ENCODE results near the gene DUOXA2.
"Not testable (repeated sequence)": the region's sequence is repeated elsewhere in the genome, so short reads cannot be mapped to it uniquely, and the experiment has no call there.

Gene DUOXA2

DNA sequence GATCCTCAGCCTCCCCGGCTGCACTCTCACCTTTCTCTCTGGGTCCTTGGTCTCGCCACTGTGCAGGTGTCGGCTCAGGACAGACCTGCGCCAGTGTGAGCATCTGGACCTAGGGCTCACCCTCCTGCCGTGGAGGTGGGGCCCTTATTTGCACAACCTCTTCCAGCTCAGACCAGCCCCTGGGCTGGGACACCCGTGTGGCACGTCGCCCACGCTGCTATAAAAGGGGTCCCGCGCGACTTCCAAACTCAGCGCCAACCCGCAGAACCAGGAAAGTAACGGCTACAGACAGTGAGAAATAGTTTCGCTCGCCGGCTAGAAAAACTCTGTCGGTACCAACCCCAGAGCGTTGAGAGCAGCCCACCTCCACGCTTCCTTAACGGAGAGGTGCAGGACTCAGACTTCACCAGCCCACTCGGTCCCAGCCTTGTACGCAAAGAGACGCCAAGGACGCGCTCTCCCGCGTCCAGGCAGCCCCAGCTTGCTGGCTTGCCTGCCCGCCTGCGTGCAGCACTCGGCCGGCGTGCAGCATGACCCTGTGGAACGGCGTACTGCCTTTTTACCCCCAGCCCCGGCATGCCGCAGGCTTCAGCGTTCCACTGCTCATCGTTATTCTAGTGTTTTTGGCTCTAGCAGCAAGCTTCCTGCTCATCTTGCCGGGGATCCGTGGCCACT is at the start of gene DUOXA2, which contains the start of gene DUOX2:
Gene DUOXA2 (plus strand): TSS at position 251 of the 675 bp plus-strand sequence. CDS start 280 bp downstream, at position 531.
Gene DUOX2 (minus strand): TSS at position 97 of the 675 bp plus-strand sequence. CDS start 761 bp downstream, outside the sequence.
- peak; percentile 24 for DNase-seq

DNA sequence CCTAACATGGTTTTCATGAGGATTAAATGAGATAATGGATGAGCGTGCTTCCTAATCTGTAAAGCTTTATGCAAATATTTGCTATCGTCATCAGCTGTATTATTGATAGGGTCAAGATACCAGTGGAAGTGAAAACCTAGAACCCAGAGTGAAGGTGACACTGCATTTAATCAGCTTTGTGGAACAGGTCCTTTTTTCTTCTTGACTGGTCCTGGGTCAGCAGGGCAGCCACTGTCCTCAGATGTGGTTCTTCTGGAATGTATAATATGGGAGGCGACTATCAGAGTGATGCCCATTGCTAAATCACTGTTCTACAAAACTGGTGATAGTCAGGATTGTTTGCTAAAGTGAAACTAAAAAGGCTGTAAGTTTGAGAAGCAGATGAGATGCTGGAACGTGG is 49.7 kb upstream of the DUOXA2 start:
- no peak for DNase-seq

DNA sequence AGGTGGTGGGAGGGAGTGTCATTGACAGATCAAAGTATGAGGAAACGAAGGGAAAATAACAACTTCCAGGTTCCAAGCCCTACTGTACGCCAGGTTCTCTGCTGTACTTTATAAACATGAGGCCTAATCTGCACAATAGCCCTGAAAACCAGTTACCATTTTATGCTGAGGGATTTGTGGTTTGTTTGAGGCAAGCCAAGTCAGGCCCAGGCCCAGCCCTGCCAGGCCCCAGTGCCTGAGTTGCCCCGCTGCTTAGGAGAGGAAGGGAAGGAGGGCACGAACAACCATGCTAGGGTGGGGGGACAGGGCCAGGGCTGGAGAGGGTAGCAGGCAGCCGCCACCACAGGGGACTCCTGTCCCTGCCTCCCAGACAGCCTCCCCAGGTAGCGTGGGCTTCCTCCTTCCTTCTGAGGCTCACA is 44.2 kb upstream of the DUOXA2 start:
- DNase-seq, result not testable (repeated sequence)

DNA sequence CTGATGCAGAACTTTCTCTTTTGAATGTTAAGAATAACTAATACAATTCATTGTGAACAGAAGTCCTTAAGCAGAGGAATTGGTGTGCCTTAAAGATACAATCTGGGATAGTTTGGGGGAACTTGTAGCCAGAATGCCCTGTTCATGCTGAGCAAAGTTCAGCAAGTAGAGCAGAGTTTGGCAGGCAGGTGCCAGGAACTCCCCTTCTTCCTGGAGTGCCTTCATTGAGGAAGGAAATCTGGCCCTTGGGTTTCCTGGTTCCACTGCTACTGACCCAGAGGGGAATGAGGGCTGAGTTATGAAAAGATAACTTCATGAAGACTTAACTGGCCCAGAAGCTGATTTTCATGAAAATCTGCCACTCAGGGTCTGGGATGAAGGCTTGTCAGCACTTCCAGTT is 40.5 kb upstream of the DUOXA2 start:
- not testable (repeated sequence) for DNase-seq

DNA sequence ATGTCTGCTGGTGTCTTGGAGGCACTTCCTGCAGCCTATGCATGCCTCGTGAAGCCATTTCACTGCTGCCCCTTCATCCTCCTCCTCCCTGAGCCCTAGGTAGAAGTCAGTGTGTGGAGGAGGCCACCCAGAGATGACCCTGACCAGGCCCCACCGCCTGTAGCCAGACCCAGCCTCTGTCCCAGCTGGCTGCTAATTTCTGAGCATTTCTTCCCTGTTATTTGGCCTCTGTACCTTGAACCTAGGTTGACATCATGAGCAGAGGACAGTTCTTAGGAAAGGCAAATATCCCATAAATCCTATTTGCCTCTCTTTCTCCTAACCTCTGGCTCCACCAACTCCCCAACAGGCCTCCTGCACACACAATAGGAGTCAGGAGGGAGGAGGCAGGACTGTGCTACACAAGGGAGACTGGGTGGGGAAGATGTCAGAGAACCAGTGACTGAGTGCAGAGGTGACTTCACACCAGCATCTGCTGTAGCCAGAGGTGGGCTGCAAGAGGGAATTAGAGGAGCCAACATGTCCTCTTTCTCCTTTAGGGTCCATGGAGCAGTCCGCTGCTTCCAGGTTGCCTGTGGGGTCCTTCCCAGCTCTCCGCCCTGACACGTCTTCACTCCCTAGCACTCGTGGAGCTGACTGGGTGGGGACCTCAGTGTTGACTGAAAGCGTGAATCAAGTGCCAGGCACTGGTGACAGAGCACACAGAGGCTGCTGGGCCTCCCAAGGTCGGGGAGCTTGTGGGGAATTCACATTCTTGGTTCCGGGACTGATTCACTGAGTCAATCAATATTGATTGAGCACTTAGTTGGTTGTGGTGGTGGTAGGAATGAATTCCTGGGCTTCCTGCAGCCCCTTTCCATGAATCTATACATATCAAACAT is 38.4 kb upstream of the DUOXA2 start:
- DNase-seq, result not testable (repeated sequence)

DNA sequence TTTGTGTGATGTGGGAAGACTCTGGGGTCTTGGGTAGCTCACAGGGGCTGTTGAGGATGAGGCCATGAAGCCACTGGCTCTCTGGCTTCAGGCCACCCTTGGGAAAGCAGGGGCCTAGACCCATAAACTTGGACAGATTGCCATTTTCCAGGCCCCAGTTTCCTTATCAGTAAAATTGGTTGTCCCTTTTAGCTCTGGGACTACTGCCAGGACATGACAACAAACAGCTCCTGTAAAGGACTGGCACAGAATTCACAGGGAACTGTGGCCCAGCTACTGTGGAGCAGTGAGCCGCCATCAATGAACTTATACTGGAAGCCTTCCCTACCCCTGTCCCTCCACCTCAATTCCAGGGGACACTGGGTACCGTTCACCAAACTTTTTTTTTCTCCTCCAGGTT is 36.7 kb upstream of the DUOXA2 start:
- not testable (repeated sequence) for DNase-seq

DNA sequence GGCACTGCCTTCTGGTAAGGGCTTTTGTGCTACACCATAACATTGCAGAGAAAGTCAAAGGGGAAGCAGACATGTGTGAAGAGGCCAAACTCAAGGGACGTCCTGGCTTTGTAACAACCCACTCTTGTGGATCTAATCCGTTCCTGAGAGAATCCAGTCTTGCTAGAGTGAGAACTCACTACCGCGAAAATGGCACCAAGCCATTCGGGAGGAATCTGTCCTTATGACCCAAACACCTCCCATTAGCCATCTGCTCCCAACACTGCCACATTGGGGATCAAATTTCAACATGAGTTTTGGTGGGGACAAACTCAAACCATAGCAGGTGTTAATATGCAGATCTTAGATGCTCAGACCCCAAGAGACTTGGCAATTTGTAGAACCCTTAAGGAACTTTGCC is 34.9 kb upstream of the DUOXA2 start:
- peak; percentile 48 for DNase-seq

DNA sequence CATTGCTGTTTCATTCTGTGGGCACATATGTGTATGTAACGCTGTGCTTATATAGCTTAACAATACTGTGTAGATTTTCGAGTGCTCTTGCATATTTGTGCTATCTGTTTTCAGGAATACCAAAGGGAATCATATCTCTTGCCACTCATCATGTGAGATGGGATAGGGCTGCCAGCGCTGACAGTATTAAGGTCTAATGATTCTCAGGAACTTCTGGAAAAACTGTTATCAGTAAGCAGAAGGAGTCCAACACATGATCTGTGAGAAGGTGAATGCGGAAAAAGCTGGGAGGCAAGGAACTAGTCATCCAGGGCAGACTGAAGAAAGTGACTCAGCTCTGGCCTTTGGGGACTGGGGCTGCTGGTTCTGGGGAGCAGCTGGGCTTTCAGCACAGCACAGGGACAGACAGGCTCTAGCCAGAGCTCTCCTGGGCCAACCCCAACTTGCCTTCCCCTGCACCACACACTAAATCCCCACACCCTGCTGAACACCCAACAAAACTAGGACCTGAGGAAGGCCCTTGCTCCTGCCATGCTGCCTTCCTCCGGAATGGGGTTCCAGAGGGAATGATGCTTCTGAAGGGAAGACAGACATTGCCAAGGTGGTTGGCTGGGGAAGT is 34.4 kb upstream of the DUOXA2 start:
- DNase-seq, result not testable (repeated sequence)

DNA sequence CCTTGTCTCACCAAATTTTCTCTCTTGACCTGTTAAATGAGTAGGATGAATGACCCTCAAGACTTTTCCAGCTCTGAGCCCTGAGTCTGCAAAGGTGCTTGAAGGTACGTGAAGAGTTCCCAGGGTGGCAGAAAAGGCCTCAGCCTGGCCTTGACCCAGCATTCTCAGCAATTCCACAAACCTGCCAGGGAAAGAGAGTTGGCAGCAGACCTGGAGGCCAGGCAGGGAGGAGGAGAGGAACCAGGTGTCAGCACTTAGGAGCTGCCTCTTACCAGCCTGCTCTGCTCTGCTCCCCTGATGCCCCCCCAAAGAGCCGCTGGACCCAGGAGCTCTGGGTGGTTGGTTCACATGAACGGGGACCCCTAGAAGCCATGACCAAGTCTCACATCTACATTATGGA is 33.5 kb upstream of the DUOXA2 start:
- not testable (repeated sequence) for DNase-seq

DNA sequence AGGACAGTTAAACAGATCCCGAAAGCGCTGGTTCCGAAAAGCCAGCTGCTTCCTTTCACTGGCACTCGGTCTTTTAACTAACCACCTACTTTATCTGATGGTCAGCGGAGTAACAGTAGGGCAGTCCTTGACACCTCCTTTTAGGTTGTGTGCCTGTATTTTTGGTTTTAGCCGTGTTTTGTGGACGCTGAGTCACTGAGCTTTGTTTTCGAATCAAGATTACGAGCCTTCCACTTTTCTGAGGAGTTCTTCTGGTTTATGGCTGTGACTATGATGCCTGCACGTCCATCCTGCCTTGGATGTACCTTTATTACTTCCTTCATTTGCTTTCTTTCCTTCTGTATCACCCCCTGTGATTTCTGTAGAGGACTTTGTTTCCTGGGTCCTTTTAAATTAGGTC is 31.7 kb upstream of the DUOXA2 start:
- DNase-seq, result not testable (repeated sequence)

DNA sequence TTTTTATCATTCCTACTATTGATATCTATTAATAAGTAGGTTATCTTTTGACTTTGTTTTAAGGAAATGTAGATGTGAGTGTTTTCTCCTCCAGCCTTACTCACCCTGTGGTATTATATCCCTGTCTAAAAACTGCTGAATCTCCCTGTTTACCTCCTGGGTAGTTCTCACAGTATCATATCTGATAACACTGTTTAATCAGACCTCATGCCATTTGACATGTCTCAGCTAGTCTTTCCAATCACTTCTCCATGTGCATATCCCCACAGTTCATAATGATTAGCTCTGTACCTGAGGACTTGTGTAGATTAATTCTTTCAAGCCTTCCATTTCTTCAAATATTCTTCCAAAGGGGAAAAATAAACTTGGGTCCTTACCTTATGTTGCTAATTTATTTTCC is 30.9 kb upstream of the DUOXA2 start:
- DNase-seq, result no peak

DNA sequence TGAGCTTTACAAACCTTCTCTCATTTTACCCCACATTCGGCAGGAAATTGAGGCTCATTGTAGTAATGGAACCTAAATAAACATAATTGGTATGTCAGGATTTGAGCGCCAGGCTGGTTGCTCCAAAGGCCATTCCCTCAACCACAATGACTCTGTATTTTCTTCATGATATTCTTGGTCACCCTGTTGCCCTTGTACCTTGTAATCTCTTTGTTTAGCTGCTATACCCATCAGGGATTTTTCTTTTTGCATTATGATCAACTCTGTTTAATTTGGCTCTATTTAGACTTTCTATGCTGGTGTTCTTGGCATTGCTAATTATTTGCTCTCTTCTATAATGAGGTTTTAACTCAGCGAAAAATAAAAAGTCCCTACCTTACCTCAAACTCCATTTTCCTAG is 30.0 kb upstream of the DUOXA2 start:
- peak; percentile 20 for DNase-seq

DNA sequence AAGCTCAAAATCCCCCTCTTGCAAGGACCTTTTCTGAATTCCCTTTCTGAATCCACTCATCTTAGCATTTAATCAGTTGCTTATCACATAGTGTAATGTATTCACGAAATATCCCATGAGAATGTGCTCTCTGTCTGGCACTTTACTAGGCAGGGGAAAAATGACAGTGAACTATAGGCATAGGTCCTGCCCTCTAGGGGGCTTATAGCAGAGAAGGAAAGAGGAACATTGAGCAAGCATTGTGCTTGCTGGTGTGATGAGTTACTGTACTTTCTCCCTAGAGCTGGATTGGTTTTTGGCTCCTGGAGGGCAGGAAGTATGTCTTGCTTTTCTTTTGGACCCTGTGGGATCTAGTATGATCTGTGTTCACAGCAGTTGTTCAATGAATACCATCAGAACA is 26.6 kb upstream of the DUOXA2 start:
- DNase-seq, result no peak

DNA sequence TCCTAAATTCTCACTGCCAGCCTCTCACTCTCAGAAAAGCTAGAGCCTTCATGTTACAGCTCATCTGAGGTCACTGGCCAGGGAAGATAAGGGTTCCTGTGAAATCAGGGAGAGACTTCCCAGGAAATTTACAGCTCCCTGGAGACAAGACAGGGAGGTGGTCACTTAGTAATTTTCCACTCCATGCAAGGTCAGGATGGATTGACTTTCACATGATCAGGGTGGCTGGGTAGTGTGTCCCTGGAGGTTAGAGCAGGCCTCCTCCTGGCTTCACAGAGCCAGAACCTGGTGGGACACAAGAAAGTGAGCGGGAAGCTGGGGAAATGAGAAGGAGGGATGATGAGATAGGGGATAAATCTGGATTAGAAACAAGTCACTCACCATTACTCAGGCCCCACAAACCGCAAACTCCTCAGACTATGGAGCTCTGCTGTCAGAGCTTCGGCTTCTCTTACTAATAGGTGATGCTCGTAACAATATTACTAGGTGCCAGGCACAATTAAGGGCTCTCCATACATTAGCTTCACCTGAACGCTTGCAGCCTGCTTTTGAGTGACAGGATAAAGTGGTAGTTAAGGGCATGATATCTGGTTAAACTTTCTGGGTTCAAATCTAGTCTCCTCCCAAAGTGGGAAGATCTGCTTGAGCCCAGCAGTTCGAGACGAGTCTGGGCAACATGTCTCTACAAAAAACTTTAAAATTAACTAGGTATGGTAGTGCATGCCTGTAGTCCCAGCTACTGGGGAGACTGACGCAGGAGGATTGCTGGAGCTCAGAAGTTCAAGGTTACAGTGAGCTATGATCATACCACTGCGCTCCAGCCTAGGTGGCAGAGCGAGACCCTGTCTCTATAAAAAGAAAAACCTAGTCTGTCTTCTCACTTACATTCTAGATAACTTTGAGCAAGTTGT is 25.1 kb upstream of the DUOXA2 start:
- DNase-seq, result no peak

DNA sequence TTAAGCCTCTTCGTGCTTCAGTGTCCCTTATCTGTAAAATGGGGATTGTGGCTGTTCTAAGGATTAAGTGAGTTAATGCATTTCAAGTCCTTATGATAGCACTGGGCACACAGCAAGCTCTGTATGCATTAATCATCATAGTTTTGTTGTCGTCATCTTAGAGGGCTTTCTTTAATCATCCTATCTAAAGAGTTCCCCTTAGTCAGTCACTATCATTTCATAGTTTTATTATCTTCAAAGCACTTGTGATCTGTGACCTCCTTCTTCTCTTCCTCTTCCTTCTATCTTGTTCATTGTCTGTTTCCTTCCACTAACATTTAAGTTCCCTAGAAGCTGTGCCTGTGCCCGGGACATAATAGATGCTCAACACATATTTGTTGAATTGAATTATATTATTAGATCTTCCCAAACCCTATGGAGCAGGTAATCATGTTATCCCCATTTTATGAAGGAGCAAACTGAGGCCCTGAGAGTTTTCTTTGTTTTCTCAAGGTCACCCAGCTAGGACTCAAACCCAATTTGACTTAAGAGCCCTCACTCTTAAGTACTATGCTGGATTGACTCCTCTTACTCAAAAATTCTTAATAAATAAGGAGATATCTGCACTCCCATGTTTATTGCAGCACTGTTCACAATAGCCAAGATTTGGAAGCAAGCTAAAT is 24.3 kb upstream of the DUOXA2 start:
- no peak for DNase-seq

DNA sequence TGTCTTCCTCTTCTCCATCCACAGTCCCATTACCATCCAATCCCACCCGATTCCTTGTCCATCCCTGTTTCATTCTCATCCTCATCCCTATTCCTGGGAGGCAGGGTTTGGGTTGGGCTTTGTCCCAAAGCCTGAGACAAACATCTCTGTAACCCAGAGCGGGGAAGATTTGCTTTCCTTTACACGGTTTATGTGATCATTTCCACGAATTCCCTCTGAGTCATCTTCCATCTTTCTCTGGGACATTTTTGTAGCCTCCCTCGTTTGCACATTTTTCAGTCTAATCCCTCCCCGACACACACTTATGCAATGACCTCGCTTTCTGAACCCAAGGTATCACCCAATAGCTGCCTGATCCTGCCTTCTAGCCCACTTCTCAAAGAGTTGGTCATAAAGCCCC is 23.0 kb upstream of the DUOXA2 start:
- no peak for DNase-seq

DNA sequence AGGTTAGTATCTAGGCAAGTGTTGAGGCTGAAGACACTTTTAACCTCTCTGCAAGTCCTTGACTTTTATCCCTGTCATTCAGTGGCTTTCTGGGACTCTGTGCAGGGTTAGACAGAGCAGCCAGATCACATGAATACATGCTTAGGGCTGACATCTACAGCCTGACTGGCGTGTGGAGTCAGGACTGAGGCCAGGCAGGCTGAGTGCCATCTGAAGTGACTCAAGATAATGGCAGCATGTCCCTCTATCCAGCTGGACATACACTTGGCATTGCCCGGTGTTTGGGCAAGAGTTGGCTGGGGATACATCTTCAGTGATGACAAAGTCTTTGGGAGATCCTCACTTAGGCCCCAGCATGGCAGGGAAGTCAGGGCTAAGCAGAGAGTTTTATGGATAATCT is 22.6 kb upstream of the DUOXA2 start:
- no peak for DNase-seq

DNA sequence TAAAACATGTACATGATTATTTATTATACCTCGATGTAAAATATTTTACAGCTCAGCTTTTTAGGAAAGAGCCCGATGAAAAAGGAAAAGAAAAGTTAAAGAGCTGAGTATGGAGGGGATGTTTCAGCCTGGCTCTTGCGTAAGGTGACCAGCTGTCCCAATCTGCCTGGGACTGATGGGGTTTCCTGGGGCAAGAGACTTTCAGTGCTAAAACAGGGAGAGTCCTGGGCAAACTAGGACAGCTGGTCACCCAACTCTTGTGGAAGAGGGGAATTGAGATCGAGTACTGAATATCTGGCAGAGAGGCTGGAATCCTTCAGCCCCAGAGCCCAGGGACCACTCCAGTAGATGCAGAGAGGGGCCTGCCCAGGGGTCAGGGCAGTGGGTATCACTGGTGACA is 21.1 kb upstream of the DUOXA2 start:
- DNase-seq, result no peak

DNA sequence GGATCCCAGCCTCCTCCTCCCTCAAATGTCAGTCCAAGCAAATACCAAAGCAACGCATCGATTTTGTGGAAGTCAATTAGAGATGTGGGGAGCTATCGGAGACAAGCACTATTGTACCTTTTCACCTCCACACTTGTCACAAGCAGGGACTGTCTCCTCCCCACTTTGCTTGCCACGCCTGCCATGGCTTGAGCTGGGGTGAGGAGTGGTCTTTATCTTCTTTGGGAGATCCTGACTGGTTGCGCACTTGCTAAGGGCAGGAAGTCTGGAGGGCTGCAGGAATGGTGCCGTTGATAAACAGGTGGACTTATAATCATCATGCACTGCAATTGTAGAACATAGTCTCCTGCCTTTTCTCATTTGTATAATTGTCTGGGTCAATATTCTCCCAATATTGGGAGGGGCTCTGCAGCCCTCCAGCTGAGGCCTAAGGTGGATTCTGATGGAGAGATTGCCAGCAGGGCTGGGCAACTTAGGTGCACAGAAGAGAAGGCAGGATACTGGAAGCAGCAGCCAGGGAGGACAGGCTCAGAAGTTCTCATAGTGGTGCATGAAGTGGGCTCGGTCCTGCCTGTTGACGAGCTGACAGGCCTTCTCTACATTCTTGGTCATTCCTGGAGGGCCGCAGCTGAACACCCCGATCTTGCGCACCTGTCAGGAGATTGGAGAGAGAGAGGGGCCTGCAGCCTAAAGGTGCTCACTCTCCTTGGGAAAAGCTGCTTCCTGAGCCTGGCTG is 20.3 kb upstream of the DUOXA2 start:
- DNase-seq, result no peak

DNA sequence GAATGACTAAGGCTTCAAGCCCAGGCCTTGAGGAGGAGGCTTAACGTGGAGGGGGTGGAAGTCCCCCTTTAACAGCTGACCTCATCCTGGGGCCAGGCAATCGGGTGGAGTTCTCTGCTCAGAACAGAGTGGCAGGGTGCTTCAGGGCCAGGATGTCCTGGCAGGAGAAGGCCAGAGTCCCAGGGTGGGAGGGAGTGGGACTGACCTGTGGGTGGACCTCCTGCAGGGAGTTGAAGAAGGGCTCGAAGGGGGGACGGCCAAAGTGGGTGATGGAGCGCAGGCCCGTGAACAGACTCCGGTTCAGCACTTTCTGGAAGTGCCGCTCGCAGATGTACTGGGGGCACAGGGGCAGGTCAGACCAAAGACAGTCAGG is 19.8 kb upstream of the DUOXA2 start:
- no peak for DNase-seq

DNA sequence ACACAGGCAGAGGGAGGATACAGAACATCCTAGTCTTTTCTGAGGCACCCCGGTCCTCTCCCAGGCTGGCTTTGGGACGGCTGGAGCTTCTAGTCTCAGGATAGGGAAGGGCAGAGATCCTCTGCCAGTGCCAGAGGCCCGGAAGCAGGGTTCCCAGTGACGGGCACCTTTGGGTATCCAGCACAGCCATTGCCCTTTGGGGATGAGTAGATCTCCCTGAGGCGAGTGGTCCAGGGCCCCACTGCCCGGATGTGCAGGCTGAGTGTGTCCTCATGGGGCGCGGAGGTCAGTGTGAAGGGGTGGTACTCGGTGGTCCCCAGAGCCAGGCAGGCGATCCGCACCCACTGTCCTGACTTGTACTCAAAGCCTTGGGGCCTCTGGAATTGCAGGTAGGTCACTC is 18.5 kb upstream of the DUOXA2 start:
- DNase-seq, result no peak
